Measurements from ENCODE around the gene CTXN2. TPM values are rescaled to one million over a fixed set of nuclear protein-coding genes. Genes with fewer than 3 reads are reported as not detected.

Gene CTXN2
- total RNA-seq, 1 donor from 2014 or later, result not detected

DNA sequence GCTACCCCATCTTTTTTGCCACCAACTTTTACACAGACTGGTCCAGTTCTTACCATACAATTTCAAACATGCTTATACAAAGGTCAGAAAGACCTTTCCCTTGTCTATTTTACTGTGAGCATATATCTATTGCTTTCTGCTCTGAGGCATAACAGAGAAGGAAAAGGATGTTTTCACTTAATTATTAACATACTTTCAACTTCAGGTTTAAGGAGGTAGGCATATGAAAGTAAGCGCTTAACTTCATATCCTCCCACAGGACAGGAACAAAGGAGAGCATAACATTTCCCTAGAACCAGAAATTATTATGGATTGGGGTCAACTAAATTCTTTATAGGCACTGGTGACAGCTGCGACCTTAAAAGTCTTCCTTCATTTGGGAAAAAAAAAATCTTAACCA is 14.5 kb upstream of the CTXN2 start:
- DNase-seq, result no peak
- peak overlapping the region; percentile 75 for H3K4me3 ChIP-seq
- TF ChIP-seq, protein P1, sequence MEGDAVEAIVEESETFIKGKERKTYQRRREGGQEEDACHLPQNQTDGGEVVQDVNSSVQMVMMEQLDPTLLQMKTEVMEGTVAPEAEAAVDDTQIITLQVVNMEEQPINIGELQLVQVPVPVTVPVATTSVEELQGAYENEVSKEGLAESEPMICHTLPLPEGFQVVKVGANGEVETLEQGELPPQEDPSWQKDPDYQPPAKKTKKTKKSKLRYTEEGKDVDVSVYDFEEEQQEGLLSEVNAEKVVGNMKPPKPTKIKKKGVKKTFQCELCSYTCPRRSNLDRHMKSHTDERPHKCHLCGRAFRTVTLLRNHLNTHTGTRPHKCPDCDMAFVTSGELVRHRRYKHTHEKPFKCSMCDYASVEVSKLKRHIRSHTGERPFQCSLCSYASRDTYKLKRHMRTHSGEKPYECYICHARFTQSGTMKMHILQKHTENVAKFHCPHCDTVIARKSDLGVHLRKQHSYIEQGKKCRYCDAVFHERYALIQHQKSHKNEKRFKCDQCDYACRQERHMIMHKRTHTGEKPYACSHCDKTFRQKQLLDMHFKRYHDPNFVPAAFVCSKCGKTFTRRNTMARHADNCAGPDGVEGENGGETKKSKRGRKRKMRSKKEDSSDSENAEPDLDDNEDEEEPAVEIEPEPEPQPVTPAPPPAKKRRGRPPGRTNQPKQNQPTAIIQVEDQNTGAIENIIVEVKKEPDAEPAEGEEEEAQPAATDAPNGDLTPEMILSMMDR (IDR thresholded peaks at IDR 0.05; ENCODE audit: borderline replicate concordance), result no peak
- no peaks in the 10 kb centered on the region for H3K36me3 ChIP-seq
- H3K27me3 ChIP-seq (ENCODE audit: low read depth), result peaks cover 14% of the 10 kb centered on the region
- peaks cover 22% of the 10 kb centered on the region for H3K4me1 ChIP-seq
- intact Hi-C loops (cut with micrococcal nuclease), result no loop called here
- no peak overlapping the region for H3K27ac ChIP-seq (replicated peaks)
- H3K9me3 ChIP-seq (replicated peaks), result peaks cover 18% of the 10 kb centered on the region

DNA sequence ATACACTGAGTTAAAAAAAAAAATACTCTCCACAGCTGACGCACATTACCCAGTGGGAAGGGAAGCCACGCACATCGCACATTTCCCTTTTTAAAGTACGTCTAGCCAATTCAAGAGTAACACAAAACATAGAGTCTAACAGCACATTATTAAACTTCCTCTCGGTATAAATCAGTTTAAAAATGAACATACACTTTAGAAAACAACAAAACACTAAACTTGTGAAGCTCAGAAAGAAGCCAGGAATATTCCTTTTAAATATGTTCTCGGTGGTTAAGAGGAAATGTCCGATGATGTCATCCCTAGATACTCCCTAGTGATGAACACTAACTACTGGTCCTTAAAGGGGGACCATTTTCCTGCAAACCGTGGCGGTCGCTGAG is 14.1 kb upstream of the CTXN2 start:
- Histone ChIP-seq H3K27ac (replicated peaks) (peak overlapping the region; percentile 60), H3K4me3 (peak overlapping the region; percentile 75), H3K4me1 (peaks cover 22% of the 10 kb centered on the region), H3K36me3 (no peaks in the 10 kb centered on the region), H3K27me3 (ENCODE audit: low read depth) (peaks cover 14% of the 10 kb centered on the region), H3K9me3 (replicated peaks) (peaks cover 15% of the 10 kb centered on the region)
- intact Hi-C loops (cut with micrococcal nuclease), result no loop called here
- no peak for DNase-seq
- TF ChIP-seq, protein P1 (IDR thresholded peaks at IDR 0.05; ENCODE audit: borderline replicate concordance), result no peak

DNA sequence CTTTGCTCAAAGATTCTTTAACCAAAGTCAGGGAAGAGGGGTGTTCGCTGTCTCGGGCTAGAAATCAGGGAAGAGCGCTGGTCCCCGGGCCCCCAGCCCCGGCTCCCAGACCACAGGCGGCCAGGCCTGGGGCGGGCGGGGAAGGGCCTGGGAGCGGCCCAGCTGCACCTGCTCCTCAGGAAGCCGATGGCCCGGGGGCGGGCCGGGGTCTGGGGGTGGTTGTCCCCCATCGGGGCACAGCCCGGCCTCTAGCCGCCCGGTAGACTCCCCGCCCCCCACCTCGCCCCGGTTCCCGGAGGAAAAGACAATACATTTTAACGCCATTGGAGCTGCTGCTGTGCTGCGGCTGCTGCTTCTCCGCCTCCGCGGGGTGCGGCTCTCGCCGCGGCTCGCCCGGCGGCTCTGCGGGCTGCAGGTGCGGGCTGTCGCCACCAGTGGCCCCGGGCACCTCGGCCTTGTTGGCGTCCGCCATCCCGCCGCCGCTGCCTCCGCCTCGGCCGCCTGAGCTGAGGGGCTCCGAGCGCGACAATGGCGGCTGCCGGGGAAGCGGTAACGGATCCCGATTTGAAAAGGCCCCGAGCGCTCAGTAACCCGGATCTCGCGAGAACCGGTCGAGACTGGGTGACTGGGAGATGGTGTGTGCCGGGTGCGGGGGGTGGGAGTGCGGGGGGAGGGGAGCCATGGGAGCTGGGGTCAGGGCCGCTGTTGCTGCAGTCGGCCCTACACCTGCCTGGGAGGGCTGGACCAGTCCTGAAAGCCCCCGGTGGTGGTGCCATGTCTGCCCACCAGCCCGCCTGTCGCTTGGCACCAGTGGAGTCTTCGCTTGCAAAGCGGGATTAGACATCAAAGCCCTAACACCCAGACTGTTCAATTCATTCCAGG is 13.5 kb upstream of the CTXN2 start, which contains the start of gene MYEF2:
Gene MYEF2, minus strand, starts transcription at position 530 of the 882 bp plus-strand sequence. Its CDS starts 58 bp downstream, at position 472.
- TF ChIP-seq, protein P1 (IDR thresholded peaks at IDR 0.05; ENCODE audit: borderline replicate concordance), result peak; percentile 24
- H3K4me1 ChIP-seq, result peaks cover 22% of the 10 kb centered on the region

DNA sequence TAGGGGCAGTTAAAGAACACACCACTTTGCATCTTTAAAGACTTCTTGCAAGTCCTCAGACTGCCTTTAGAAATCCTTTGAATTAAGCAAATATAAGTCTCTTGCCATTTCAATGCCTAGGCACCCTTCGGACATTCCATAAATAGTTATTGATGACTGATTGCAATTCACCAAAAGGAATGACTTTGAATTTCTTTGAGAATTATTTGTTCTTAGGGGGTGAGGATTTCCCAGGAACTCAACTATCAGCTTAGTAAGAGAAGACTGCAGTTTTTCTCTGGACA is 12.9 kb upstream of the CTXN2 start:
- no peak for DNase-seq
- Histone ChIP-seq H3K4me3 (peak overlapping the region; percentile 75), H3K4me1 (peaks cover 22% of the 10 kb centered on the region), H3K27ac (replicated peaks) (no peak overlapping the region), H3K36me3 (no peaks in the 10 kb centered on the region), H3K27me3 (ENCODE audit: low read depth) (peaks cover 14% of the 10 kb centered on the region), H3K9me3 (replicated peaks) (peaks cover 5% of the 10 kb centered on the region)
- TF ChIP-seq, protein P1 (IDR thresholded peaks at IDR 0.05; ENCODE audit: borderline replicate concordance), result no peak
- intact Hi-C loops (cut with micrococcal nuclease), result no loop called here

More for the DNA sequence above, 13.5 kb upstream of the CTXN2 start, which contains the start of gene MYEF2:
- Histone ChIP-seq H3K9me3 (replicated peaks) (peaks cover 9% of the 10 kb centered on the region), H3K27me3 (ENCODE audit: low read depth) (peaks cover 14% of the 10 kb centered on the region), H3K36me3 (no peaks in the 10 kb centered on the region), H3K4me3 (peak within 1 kb of the TSS; percentile 75), H3K27ac (replicated peaks) (peak within 1 kb of the TSS; percentile 60)
- intact Hi-C loops (cut with micrococcal nuclease), result no loop called here
- peak; percentile 61 for DNase-seq

DNA sequence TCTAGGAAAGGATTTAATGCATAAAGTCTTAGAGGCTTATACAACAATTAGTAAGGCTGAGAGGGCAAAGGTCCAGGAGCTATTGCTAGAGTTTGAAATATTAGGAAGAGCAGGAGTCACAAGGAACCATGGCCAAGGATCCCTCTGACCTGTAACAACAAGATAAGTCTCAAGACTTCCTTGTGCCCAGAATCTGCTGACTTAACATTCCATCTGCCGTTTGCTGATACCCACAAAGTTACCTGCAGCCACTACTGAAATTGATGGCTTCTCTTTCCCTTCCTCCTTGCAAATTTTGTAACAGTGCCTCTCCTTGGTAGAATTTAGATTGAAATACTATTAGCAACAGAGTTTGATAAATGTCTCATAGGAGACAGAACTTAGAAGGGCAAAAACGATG is 8.7 kb upstream of the CTXN2 start:
- intact Hi-C loops (cut with micrococcal nuclease), result no loop called here
- no peak overlapping the region for H3K27ac ChIP-seq (replicated peaks)

More for the DNA sequence above, 8.7 kb upstream of the CTXN2 start:
- TF ChIP-seq, protein P1 (IDR thresholded peaks at IDR 0.05; ENCODE audit: borderline replicate concordance), result no peak
- peaks cover 12% of the 10 kb centered on the region for H3K27me3 ChIP-seq (ENCODE audit: low read depth)
- no peak for DNase-seq
- peaks cover 9% of the 10 kb centered on the region for H3K4me1 ChIP-seq
- no peaks in the 10 kb centered on the region for H3K36me3 ChIP-seq
- H3K4me3 ChIP-seq, result no peak overlapping the region
- H3K9me3 ChIP-seq (replicated peaks), result peaks cover 3% of the 10 kb centered on the region

All from left ventricle myocardium inferior (tissue), 1 donor.